ENCODE results near the gene GPR3. TPM values are rescaled to one million over a fixed set of nuclear protein-coding genes. Genes with fewer than 3 reads are reported as not detected.
"Not testable (repeated sequence)": the region's sequence is repeated elsewhere in the genome, so short reads cannot be mapped to it uniquely, and the experiment has no call there.

The GPR3 gene
- total RNA-seq, 4 donors from 2014 or later: 0.13 to 4.5 TPM; not detected in 2

GRCh38 chr1:27403065-27403726 is 10.8 kb downstream of the GPR3 start:
- H3K27me3 ChIP-seq: no peaks in the 10 kb centered on the region
- 27% methylated on average over 18 of the region's 24 CpGs for WGBS
- intact Hi-C loops (cut with DNase I): loop anchor here (5.0 kb wide), 1 partner anchor 204 kb away; no protein-coding TSS in a partner anchor
- H3K27ac ChIP-seq (replicated peaks in 1 of 4): peak overlapping the region; percentile 73 to 79 (median 76)
- TF ChIP-seq EP300 (IDR thresholded peaks at IDR 0.05) (no peak), POLR2AphosphoS5 (IDR thresholded peaks at IDR 0.05) (peak; percentile 36 to 37), POLR2A (IDR thresholded peaks at IDR 0.05; ENCODE audit: low read depth) (no peak)
- TF ChIP-seq, protein P1, sequence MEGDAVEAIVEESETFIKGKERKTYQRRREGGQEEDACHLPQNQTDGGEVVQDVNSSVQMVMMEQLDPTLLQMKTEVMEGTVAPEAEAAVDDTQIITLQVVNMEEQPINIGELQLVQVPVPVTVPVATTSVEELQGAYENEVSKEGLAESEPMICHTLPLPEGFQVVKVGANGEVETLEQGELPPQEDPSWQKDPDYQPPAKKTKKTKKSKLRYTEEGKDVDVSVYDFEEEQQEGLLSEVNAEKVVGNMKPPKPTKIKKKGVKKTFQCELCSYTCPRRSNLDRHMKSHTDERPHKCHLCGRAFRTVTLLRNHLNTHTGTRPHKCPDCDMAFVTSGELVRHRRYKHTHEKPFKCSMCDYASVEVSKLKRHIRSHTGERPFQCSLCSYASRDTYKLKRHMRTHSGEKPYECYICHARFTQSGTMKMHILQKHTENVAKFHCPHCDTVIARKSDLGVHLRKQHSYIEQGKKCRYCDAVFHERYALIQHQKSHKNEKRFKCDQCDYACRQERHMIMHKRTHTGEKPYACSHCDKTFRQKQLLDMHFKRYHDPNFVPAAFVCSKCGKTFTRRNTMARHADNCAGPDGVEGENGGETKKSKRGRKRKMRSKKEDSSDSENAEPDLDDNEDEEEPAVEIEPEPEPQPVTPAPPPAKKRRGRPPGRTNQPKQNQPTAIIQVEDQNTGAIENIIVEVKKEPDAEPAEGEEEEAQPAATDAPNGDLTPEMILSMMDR (IDR thresholded peaks at IDR 0.05): peak in 1 of 3 experiments; percentile 17
- peak overlapping the region in 3 of 4 donors; percentile 7 to 41 (median 9) for H3K4me3 ChIP-seq
- H3K4me1 ChIP-seq: peaks cover 78 to 88% (median 82%) of the 10 kb centered on the region in 4 donors
- no peaks in the 10 kb centered on the region for H3K9me3 ChIP-seq
- peak; percentile 95 for DNase-seq (ENCODE audit: extremely low spot score)
- peaks cover 8 to 24% (median 21%) of the 10 kb centered on the region in 4 donors for H3K36me3 ChIP-seq

- DNase-seq (ENCODE audit: extremely low spot score): no peak
- peak overlapping the region; percentile 73 to 79 (median 76) for H3K27ac ChIP-seq (replicated peaks in 1 of 4)
- H3K4me1 ChIP-seq: peaks cover 73 to 84% (median 79%) of the 10 kb centered on the region in 4 donors
- TF ChIP-seq EP300 (IDR thresholded peaks at IDR 0.05) (no peak), POLR2AphosphoS5 (IDR thresholded peaks at IDR 0.05) (no peak), POLR2A (IDR thresholded peaks at IDR 0.05; ENCODE audit: low read depth) (no peak)
- H3K27me3 ChIP-seq: no peaks in the 10 kb centered on the region
- H3K9me3 ChIP-seq: no peaks in the 10 kb centered on the region
- H3K36me3 ChIP-seq: peaks cover 9 to 31% (median 29%) of the 10 kb centered on the region in 4 donors
- peak overlapping the region in 1 of 4 donors; percentile 7 for H3K4me3 ChIP-seq
- intact Hi-C loops (cut with DNase I): loop anchor here (5.0 kb wide), 1 partner anchor 203 kb away; no protein-coding TSS in a partner anchor
Measured at GRCh38 chr1:27403931-27404330, 11.5 kb downstream of the GPR3 start.

DNA sequence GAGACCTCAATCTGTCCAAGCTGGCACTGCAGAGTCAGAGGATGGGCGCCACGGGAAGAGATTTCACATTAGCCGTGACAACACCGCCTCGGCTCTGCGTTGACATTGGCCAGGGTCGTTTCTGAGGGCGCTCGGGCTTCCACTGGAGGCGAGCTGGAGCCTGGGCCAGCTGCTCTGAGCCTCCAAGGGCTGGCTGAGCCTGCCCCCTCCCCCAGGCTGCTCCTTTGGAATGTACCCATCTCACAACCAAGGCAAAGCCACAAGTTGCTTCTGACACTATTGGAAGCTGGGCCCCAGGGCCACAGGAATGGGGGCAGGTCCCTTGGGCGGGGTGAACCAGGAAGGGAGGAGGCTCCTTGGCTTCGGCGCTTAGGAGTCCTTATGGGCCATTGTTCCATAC is 12.7 kb downstream of the GPR3 start:
- Histone ChIP-seq H3K36me3 (peaks cover 18 to 43% (median 40%) of the 10 kb centered on the region in 4 donors), H3K4me3 (no peak overlapping the region), H3K27me3 (no peaks in the 10 kb centered on the region), H3K27ac (replicated peaks in 1 of 4) (peak overlapping the region; percentile 73 to 79 (median 76)), H3K9me3 (no peaks in the 10 kb centered on the region), H3K4me1 (peaks cover 64 to 73% (median 68%) of the 10 kb centered on the region in 4 donors)
- WGBS: 56% methylated on average over 13 of the region's 13 CpGs
- TF ChIP-seq, protein P1 (IDR thresholded peaks at IDR 0.05): no peak
- TF ChIP-seq EP300 (IDR thresholded peaks at IDR 0.05) (no peak), POLR2AphosphoS5 (IDR thresholded peaks at IDR 0.05) (peak in 1 of 2 donors; percentile 23), POLR2A (IDR thresholded peaks at IDR 0.05; ENCODE audit: low read depth) (no peak)
- no peak for DNase-seq (ENCODE audit: extremely low spot score)
- intact Hi-C loops (cut with DNase I): no loop called here

DNA sequence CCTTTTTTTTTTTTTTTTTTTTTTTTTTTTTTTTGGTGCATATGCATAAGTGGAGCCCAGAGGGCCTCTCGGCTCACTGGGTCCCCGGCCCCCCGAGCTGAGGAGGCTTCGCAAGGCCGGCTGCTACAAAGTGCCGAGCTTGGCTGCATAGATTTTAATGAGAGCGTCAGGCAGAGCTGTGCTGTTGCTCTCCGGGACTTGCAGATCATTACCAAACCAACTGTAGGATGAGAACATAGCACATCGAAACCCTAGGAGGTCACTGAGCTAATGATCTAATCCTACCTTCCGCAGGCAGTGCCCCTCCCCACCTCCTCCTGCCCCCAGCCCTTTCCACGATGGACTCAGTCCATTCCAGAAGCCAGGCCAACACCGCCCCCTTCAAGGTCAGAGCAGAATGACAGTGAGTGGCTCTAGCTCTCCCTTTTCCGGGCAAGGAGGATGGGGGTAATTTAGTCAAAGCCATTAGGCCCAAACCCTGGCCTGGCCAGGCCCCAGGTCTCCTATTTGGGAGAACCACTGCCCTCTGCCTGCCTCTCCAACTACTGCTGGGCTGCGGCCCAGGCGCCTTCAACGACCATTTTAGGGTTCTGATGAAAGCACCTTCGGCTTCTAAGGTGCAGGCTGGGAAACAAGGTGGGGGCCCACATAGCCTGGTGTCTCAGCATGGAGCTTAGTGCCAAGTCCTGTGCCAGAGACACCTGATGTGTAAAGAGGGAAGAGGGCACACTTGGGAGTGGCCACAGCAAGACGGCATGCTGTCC is 13.4 kb downstream of the GPR3 start:
- peaks cover 25 to 50% (median 47%) of the 10 kb centered on the region in 4 donors for H3K36me3 ChIP-seq
- H3K9me3 ChIP-seq; DNase-seq (ENCODE audit: extremely low spot score); H3K27me3 ChIP-seq; intact Hi-C loops (cut with DNase I); H3K4me3 ChIP-seq: not testable (repeated sequence)
- H3K27ac ChIP-seq (replicated peaks in 1 of 4): peak overlapping the region; percentile 73 to 79 (median 76)
- TF ChIP-seq, protein P1 (IDR thresholded peaks at IDR 0.05): peak; percentile 14 to 26 (median 16)
- H3K4me1 ChIP-seq: peaks cover 60 to 66% (median 62%) of the 10 kb centered on the region in 4 donors
- WGBS: 52% methylated on average over 6 of the region's 18 CpGs

- H3K9me3 ChIP-seq: no peaks in the 10 kb centered on the region
- intact Hi-C loops (cut with DNase I): no loop called here
- TF ChIP-seq, protein P1 (IDR thresholded peaks at IDR 0.05): no peak
- TF ChIP-seq EP300 (IDR thresholded peaks at IDR 0.05): no peak
- peak in 1 of 2 donors; percentile 18 for TF ChIP-seq POLR2AphosphoS5 (IDR thresholded peaks at IDR 0.05)
- no peak for TF ChIP-seq POLR2A (IDR thresholded peaks at IDR 0.05; ENCODE audit: low read depth)
- DNase-seq (ENCODE audit: extremely low spot score): no peak
- no peaks in the 10 kb centered on the region for H3K27me3 ChIP-seq
- H3K27ac ChIP-seq (replicated peaks in 1 of 4): peak overlapping the region; percentile 73 to 79 (median 76)
- 56% methylated on average over 4 of the region's 4 CpGs for WGBS
- H3K36me3 ChIP-seq: peaks cover 31 to 55% (median 53%) of the 10 kb centered on the region in 4 donors
- no peak overlapping the region for H3K4me3 ChIP-seq
- H3K4me1 ChIP-seq: peaks cover 56 to 61% (median 57%) of the 10 kb centered on the region in 4 donors
Measured at GRCh38 chr1:27406362-27406680, 13.9 kb downstream of the GPR3 start.

GRCh38 chr1:27406791-27407190 is 14.4 kb downstream of the GPR3 start:
- Histone ChIP-seq H3K4me1 (peaks cover 52 to 56% (median 52%) of the 10 kb centered on the region in 4 donors), H3K27ac (replicated peaks in 1 of 4) (peak overlapping the region; percentile 73 to 79 (median 76)), H3K36me3 (peaks cover 34 to 60% (median 57%) of the 10 kb centered on the region in 4 donors)
- intact Hi-C loops (cut with DNase I); H3K4me3 ChIP-seq; DNase-seq (ENCODE audit: extremely low spot score); H3K27me3 ChIP-seq; H3K9me3 ChIP-seq: not testable (repeated sequence)
- 68% methylated on average over 2 of the region's 2 CpGs for WGBS

Data from esophagus muscularis mucosa (tissue), 4 donors.